Left cardiac atrium (tissue), 4 donors: Measurements from ENCODE around the gene CACNA2D3. TPM values are rescaled to one million over a fixed set of nuclear protein-coding genes. Genes with fewer than 3 reads are reported as not detected.
"Not testable (repeated sequence)": the region's sequence is repeated elsewhere in the genome, so short reads cannot be mapped to it uniquely, and the experiment has no call there.

Experiments used
- ATAC-seq, 2 donors: fragments of 200-7000 bp; cut with Tn5 transposase; one replicate each; pipeline ENCODE4 v1.9.1; 2020; ENCODE audit warnings: mild to moderate bottlenecking in 2 of 2, moderate library complexity in 2 of 2
- DNase-seq: peaks from one replicate; pipeline ENCODE4 v3.0.0-alpha.2; 2020
- intact Hi-C, 2 donors: fragments of 100-400 bp; cut with DNase I; formaldehyde crosslinking; loops; one replicate each; pipeline versions ENCODE4 v1.14.1 to v1.15.1; 2022 to 2023
- total RNA-seq, 2 donors: library from RNA; stranded (reverse); fragmentation: NEBNext Ultra II Directional; extraction: Animal tissue kit (Norgen Biotek cat#: 25700); gene quantifications; one replicate each; pipeline ENCODE4 v1.2.1, GENCODE V29; 2021
- donor health status: DM: no; HTN: yes; CAD: no.
- donor health status: DM: no; HTN: yes; CAD: no; lungs with severe emphysema.
- donor health status: DM: yes; HTN: yes; CAD: no.
- donor health status: Dilated cardiomyopathy.

Gene CACNA2D3
- total RNA-seq, 2 donors from 2014 or later: 17.3 to 24.2 TPM

- DNase-seq: no peak
- intact Hi-C loops: no loop called here
- no peak for ATAC-seq
These were observed 336.0 kb downstream of the CACNA2D3 start for GRCh38 chr3:54458357-54458756.

GRCh38 chr3:54464554-54464953, 342.2 kb downstream of the CACNA2D3 start:
- intact Hi-C loops, ATAC-seq, DNase-seq: not testable (repeated sequence)

GRCh38 chr3:54476891-54477290, 354.5 kb downstream of the CACNA2D3 start:
- ATAC-seq: no peak
- intact Hi-C loops: no loop called here

GRCh38 chr3:54481606-54482365, 359.4 kb downstream of the CACNA2D3 start:
- DNase-seq: no peak
- no peak for ATAC-seq
- intact Hi-C loops: no loop called here

More at GRCh38 chr3:54476891-54477290, 354.5 kb downstream of the CACNA2D3 start:
- DNase-seq: no peak

GRCh38 chr3:54484334-54484733, 362.0 kb downstream of the CACNA2D3 start:
- DNase-seq (no peak), ATAC-seq (no peak)
- intact Hi-C loops: no loop called here

- DNase-seq: no peak
- intact Hi-C loops: no loop called here
- no peak for ATAC-seq
These were observed 364.0 kb downstream of the CACNA2D3 start for GRCh38 chr3:54486317-54486716.

GRCh38 chr3:54488297-54488696, 365.9 kb downstream of the CACNA2D3 start:
- DNase-seq (no peak), ATAC-seq (no peak)
- intact Hi-C loops: no loop called here

- ATAC-seq: no peak
- intact Hi-C loops: no loop called here
These were observed 371.9 kb downstream of the CACNA2D3 start for GRCh38 chr3:54494209-54494608.

GRCh38 chr3:54506603-54507002, 384.3 kb downstream of the CACNA2D3 start:
- intact Hi-C loops: no loop called here
- DNase-seq: no peak
- ATAC-seq: no peak

More at GRCh38 chr3:54494209-54494608, 371.9 kb downstream of the CACNA2D3 start:
- DNase-seq: no peak

- ATAC-seq: no peak
- intact Hi-C loops: no loop called here
- no peak for DNase-seq
These were observed 385.6 kb downstream of the CACNA2D3 start for GRCh38 chr3:54507876-54508460.

GRCh38 chr3:54510506-54510905, 388.2 kb downstream of the CACNA2D3 start:
- intact Hi-C loops: no loop called here
- no peak for ATAC-seq
- no peak for DNase-seq

GRCh38 chr3:54511766-54512365, 389.5 kb downstream of the CACNA2D3 start:
- ATAC-seq: no peak
- DNase-seq: no peak
- intact Hi-C loops: no loop called here

GRCh38 chr3:54514006-54514405, 391.7 kb downstream of the CACNA2D3 start:
- ATAC-seq: no peak
- intact Hi-C loops: no loop called here
- DNase-seq: no peak

GRCh38 chr3:54514416-54514815, 392.1 kb downstream of the CACNA2D3 start:
- no peak for ATAC-seq
- intact Hi-C loops: no loop called here

GRCh38 chr3:54515441-54516213, 393.3 kb downstream of the CACNA2D3 start:
- ATAC-seq (no peak), DNase-seq (no peak)
- intact Hi-C loops: no loop called here

More at GRCh38 chr3:54514416-54514815, 392.1 kb downstream of the CACNA2D3 start:
- no peak for DNase-seq

- ATAC-seq: no peak
- intact Hi-C loops: no loop called here
- no peak for DNase-seq
These were observed 395.1 kb downstream of the CACNA2D3 start for GRCh38 chr3:54517424-54517823.

GRCh38 chr3:54518011-54518675, 395.8 kb downstream of the CACNA2D3 start:
- DNase-seq (no peak), ATAC-seq (no peak)
- intact Hi-C loops: no loop called here

GRCh38 chr3:54519493-54519892, 397.1 kb downstream of the CACNA2D3 start:
- DNase-seq: no peak
- no peak for ATAC-seq
- intact Hi-C loops: no loop called here

- peak in 1 of 2 donors; percentile 53 for ATAC-seq
- intact Hi-C loops: no loop called here
- no peak for DNase-seq
These were observed 397.7 kb downstream of the CACNA2D3 start for GRCh38 chr3:54520060-54520459.
